Natural killer cell treated with Interleukin-12 subunit alpha and Interleukin-12 subunit beta and Interleukin-15 and Interleukin-18, amount 100 ng/mL, for 72 hours (primary cell): Measurements from ENCODE around the gene RNPEP. TPM values are rescaled to one million over a fixed set of nuclear protein-coding genes. Genes with fewer than 3 reads are reported as not detected.
A peak's percentile ranks its signal among the peaks of the same experiment; 100 is the strongest.
"Not testable (repeated sequence)": the region's sequence is repeated elsewhere in the genome, so short reads cannot be mapped to it uniquely, and the experiment has no call there.

Experiments used
- ATAC-seq, 2 donors: fragments of 150-1000 bp; cut with Tn5 transposase in 1 of 2; sonication (Bioruptor Pico), chemical (Tn5 transposase) in 1 of 2; 2 replicates each; pipeline ENCODE4 v1.10.0; 2021
- DNase-seq: peaks from one replicate; pipeline ENCODE4 v3.0.0; 2022; ENCODE audit warnings: low spot score
- H3K27ac Mint-ChIP-seq, 2 donors: 1 replicate in 1 of 2; 2 replicates in 1 of 2; pipeline ENCODE4 v1.8.0; 2022; ENCODE audit warnings: mixed read lengths in 2 of 2, mild to moderate bottlenecking in 1 of 2, moderate library complexity in 1 of 2
- H3K27me3 Mint-ChIP-seq, 2 donors: 1 replicate in 1 of 2; 2 replicates in 1 of 2; pipeline ENCODE4 v1.8.0; 2022; ENCODE audit warnings: mixed read lengths in 2 of 2
- H3K36me3 Mint-ChIP-seq: one replicate; pipeline ENCODE4 v1.8.0; 2022; ENCODE audit warnings: mixed read lengths
- H3K4me1 Mint-ChIP-seq, 2 donors: 1 replicate in 1 of 2; 2 replicates in 1 of 2; pipeline ENCODE4 v1.8.0; 2022; ENCODE audit warnings: low read depth in 2 of 2, mixed read lengths in 2 of 2, mild to moderate bottlenecking in 1 of 2
- H3K4me3 Mint-ChIP-seq: one replicate; pipeline ENCODE4 v1.8.0; 2022; ENCODE audit warnings: mixed read lengths
- H3K9me3 Mint-ChIP-seq: 2 replicates; pipeline ENCODE4 v1.8.0; 2022; ENCODE audit warnings: mixed read lengths
- total RNA-seq, 2 donors: library from RNA; stranded (reverse); gene quantifications; one replicate each; pipeline ENCODE4 v1.2.3, GENCODE V29; 2022

Gene RNPEP
- 10 to 100 TPM; 50.1 to 54.3 TPM for total RNA-seq

- peak; percentile 83 to 95 for ATAC-seq
- Mint-ChIP-seq H3K27me3 (no peaks in the 10 kb centered on the region), H3K36me3 (no peaks in the 10 kb centered on the region)
Observed at GRCh38 chr1:201982623-201983379, at the start of gene RNPEP. Gene RNPEP (plus strand): TSS chr1:201982648. CDS start chr1:201982667, 19 bp downstream.

GRCh38 chr1:201933840-201934430, 48.5 kb upstream of the RNPEP start:
- ATAC-seq (no peak), DNase-seq (no peak)
- no peaks in the 10 kb centered on the region for H3K9me3 Mint-ChIP-seq
- no peak overlapping the region for H3K27ac Mint-ChIP-seq
- no peaks in the 10 kb centered on the region for H3K36me3 Mint-ChIP-seq
- no peak overlapping the region for H3K4me3 Mint-ChIP-seq
- no peaks in the 10 kb centered on the region for H3K4me1 Mint-ChIP-seq
- peaks cover 18 to 20% of the 10 kb centered on the region in 2 donors for H3K27me3 Mint-ChIP-seq

More at GRCh38 chr1:201982623-201983379, at the start of gene RNPEP:
- peak within 1 kb of the TSS; percentile 78 to 87 for H3K27ac Mint-ChIP-seq
- DNase-seq = peak; percentile 83
- peaks cover 23 to 29% of the 10 kb centered on the region in 2 donors for H3K4me1 Mint-ChIP-seq
- no peaks in the 10 kb centered on the region for H3K9me3 Mint-ChIP-seq
- H3K4me3 Mint-ChIP-seq = peak within 1 kb of the TSS; percentile 98

- H3K4me1 Mint-ChIP-seq = no peaks in the 10 kb centered on the region
- ATAC-seq (no peak), DNase-seq (no peak)
- no peaks in the 10 kb centered on the region for H3K9me3 Mint-ChIP-seq
- H3K27me3 Mint-ChIP-seq = peaks cover 17 to 18% of the 10 kb centered on the region in 2 donors
- no peak overlapping the region for H3K4me3 Mint-ChIP-seq
- no peak overlapping the region for H3K27ac Mint-ChIP-seq
- no peaks in the 10 kb centered on the region for H3K36me3 Mint-ChIP-seq
Observed at GRCh38 chr1:201937624-201938213, 44.7 kb upstream of the RNPEP start.

DNA sequence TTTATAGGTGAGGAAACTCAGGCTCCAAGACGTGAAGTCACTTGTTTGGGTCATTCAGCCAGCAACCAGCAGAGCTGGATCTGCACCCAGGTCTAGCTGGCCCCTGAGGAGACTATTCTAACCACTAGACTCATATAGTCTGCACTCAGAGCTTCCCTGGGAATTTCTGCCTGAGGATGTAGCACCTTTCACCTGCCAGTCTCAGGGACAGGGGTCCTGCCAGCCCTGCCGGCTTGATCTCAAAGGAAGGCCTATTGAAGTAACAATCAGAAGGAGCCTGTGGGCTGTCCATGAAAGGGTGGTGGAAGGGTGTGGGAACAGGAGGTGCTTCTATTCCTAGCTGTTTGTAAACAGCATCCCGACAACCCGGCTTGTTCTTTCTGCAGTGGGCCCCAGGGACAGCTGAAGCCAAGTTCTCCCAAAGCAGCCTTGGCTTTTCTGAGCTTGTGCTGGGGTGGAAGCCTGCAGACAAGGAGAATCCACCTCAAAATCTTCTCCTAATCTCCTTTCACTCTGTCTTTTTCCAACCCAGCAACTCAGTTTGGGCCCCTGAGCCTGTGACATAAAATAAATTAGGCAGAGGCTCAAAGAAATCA, 43.9 kb upstream of the RNPEP start:
- H3K4me1 Mint-ChIP-seq = no peaks in the 10 kb centered on the region

GRCh38 chr1:201939148-201939547, 43.3 kb upstream of the RNPEP start:
- H3K27me3 Mint-ChIP-seq = peaks cover 17 to 28% of the 10 kb centered on the region in 2 donors
- no peak overlapping the region for H3K4me3 Mint-ChIP-seq
- H3K9me3 Mint-ChIP-seq = no peaks in the 10 kb centered on the region
- H3K27ac Mint-ChIP-seq = no peak overlapping the region
- no peak for DNase-seq
- H3K36me3 Mint-ChIP-seq = no peaks in the 10 kb centered on the region
- H3K4me1 Mint-ChIP-seq = no peaks in the 10 kb centered on the region
- ATAC-seq = no peak

More for the DNA sequence above, 43.9 kb upstream of the RNPEP start:
- no peak for DNase-seq
- no peak overlapping the region for H3K4me3 Mint-ChIP-seq
- no peak for ATAC-seq
- no peaks in the 10 kb centered on the region for H3K36me3 Mint-ChIP-seq
- no peak overlapping the region for H3K27ac Mint-ChIP-seq
- no peaks in the 10 kb centered on the region for H3K9me3 Mint-ChIP-seq
- peaks cover 18 to 23% of the 10 kb centered on the region in 2 donors for H3K27me3 Mint-ChIP-seq

GRCh38 chr1:201939574-201939973, 42.9 kb upstream of the RNPEP start:
- Mint-ChIP-seq H3K27ac (no peak overlapping the region), H3K4me1 (no peaks in the 10 kb centered on the region), H3K9me3 (no peaks in the 10 kb centered on the region), H3K27me3 (peaks cover 13 to 24% of the 10 kb centered on the region in 2 donors), H3K4me3 (no peak overlapping the region), H3K36me3 (no peaks in the 10 kb centered on the region)
- DNase-seq (no peak), ATAC-seq (no peak)

DNA sequence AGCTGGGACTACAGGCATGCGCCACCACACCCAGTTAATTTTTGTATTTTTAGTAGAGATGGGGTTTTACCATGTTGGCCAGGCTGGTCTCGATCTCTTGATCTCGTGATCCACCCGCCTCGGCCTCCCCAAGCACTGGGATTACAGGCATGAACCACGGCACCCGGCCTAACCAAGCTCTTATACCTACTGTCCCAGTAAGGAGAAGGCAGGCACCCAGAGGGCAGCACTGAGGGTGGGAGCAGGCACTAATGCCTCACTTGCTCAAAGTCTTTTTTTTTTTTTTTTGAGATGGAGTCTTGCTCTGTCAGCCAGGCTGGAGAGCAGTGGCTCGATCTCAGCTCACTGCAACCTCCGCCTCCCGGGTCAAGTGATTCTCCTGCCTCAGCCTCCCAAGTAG, 42.1 kb upstream of the RNPEP start:
- H3K36me3 Mint-ChIP-seq, H3K4me3 Mint-ChIP-seq, H3K4me1 Mint-ChIP-seq, H3K27ac Mint-ChIP-seq, DNase-seq, H3K9me3 Mint-ChIP-seq, ATAC-seq: not testable (repeated sequence)
- peaks cover 15 to 25% of the 10 kb centered on the region in 2 donors for H3K27me3 Mint-ChIP-seq

DNA sequence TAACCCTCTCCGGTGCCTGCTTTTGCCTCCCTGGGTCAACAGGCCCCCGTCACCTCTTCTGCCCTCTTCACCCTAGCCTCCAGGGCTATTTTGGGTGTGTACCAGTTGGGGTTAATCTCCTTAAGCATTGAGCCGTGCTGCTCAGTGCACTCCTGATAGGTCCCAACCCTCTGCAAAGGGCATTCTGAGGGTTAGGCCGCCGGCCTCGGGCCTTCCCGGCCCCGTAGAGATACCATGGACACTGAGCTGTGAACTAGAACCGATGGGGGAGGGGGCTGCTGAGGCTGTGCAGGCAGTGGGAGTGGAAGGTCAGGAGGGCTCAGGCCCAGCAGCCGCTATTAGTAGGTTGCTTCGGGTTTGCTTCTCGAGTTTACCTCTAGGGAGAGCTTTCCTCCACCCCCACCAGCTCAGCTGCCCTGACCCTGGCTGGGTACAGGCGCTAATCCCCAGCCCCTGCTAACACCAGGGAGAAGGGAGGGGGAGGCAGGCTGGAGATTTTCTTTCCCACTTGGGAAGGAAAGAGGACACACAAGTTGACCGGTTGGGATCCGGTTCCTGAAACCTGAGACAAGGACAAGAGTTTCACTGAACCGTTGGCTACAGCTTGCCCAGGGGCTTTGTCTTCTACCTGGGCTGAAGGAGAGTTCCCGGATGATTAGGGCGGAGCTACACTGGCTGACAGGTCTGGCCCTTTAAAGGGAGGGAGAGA, 40.9 kb upstream of the RNPEP start:
- H3K27me3 Mint-ChIP-seq = peaks cover 20 to 32% of the 10 kb centered on the region in 2 donors
- DNase-seq = no peak

GRCh38 chr1:201942129-201942495, 40.3 kb upstream of the RNPEP start:
- H3K36me3 Mint-ChIP-seq = no peaks in the 10 kb centered on the region
- H3K4me1 Mint-ChIP-seq = peaks cover 0 to 11% of the 10 kb centered on the region in 2 donors
- H3K9me3 Mint-ChIP-seq = no peaks in the 10 kb centered on the region
- ATAC-seq (no peak), DNase-seq (no peak)
- peaks cover 25 to 36% of the 10 kb centered on the region in 2 donors for H3K27me3 Mint-ChIP-seq
- H3K4me3 Mint-ChIP-seq = no peak overlapping the region
- no peak overlapping the region for H3K27ac Mint-ChIP-seq

More for the DNA sequence above, 40.9 kb upstream of the RNPEP start:
- Mint-ChIP-seq H3K27ac (no peak overlapping the region), H3K36me3 (no peaks in the 10 kb centered on the region), H3K9me3 (no peaks in the 10 kb centered on the region), H3K4me3 (no peak overlapping the region), H3K4me1 (peaks cover 0 to 6% of the 10 kb centered on the region in 2 donors)
- no peak for ATAC-seq

DNA sequence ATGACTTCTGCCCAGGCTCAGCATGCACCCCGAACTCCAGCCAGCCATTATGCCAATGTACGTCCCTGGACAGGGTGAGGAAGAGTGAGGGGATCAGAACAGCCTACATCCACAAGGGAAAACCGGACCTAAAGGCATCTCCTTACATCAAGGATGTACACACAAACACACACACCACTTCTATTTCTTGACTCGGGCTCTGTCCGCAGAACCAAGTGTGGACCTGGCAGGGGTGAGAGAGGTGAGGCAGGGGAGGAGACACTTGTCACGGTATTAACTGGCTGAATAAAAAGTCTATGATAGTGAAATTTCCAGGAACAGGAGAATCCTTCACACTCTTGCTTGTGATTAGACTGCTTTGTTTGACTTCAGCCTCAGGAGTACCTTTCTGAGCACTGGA, 38.4 kb upstream of the RNPEP start:
- DNase-seq (no peak), ATAC-seq (no peak)
- no peaks in the 10 kb centered on the region for H3K36me3 Mint-ChIP-seq
- H3K27me3 Mint-ChIP-seq = peaks cover 41 to 42% of the 10 kb centered on the region in 2 donors
- no peaks in the 10 kb centered on the region for H3K9me3 Mint-ChIP-seq
- H3K27ac Mint-ChIP-seq = no peak overlapping the region
- H3K4me3 Mint-ChIP-seq = no peak overlapping the region
- peaks cover 0 to 11% of the 10 kb centered on the region in 2 donors for H3K4me1 Mint-ChIP-seq

DNA sequence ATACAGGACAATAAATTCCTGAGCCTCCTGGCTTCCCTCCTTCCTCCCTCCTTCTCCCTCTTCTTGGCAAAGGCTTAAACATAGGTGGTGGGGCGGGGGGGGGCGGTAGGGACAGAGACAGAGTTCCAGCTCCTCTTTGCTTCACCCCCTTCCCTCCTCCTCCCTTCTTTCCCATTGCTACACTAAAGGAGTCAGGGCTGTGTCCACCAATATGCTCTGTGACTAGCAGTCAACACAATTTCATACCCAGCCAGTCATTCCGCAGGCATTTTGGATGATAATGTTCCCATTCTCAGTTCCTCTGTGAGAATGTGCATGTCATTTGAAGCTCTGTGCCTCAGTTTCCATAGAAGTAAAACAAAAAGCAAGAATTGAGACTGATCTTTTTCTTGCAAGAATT, 37.8 kb upstream of the RNPEP start:
- Mint-ChIP-seq H3K27me3 (peaks cover 44% of the 10 kb centered on the region in 2 donors), H3K36me3 (no peaks in the 10 kb centered on the region), H3K27ac (no peak overlapping the region), H3K4me3 (no peak overlapping the region), H3K9me3 (no peaks in the 10 kb centered on the region), H3K4me1 (peaks cover 0 to 11% of the 10 kb centered on the region in 2 donors)
- DNase-seq = no peak
- ATAC-seq = no peak

DNA sequence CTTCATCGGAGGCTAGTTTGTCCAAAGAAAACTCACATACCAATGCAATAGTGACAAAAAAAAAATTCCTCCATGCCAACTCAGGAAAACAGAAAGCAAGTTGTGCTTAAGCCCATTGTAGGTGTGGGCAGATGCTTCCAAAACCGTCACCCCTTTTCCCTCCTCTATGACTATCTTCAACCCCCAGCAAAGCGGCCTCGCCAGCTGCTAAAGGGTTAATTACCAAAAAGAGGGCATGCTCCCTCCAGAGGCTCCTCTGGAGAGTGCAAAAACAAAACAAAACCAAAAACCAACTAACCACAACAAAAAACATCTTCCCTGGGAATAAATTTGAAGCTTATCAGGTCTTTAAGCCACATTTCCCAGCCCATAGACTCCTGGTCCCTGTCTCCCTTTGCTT, 37.3 kb upstream of the RNPEP start:
- DNase-seq (no peak), ATAC-seq (no peak)
- no peak overlapping the region for H3K4me3 Mint-ChIP-seq
- no peak overlapping the region for H3K27ac Mint-ChIP-seq
- H3K36me3 Mint-ChIP-seq = no peaks in the 10 kb centered on the region
- H3K27me3 Mint-ChIP-seq = peaks cover 44% of the 10 kb centered on the region in 2 donors
- H3K4me1 Mint-ChIP-seq = peaks cover 0 to 11% of the 10 kb centered on the region in 2 donors
- no peaks in the 10 kb centered on the region for H3K9me3 Mint-ChIP-seq

GRCh38 chr1:201945863-201946223, 36.6 kb upstream of the RNPEP start:
- Mint-ChIP-seq H3K27ac (no peak overlapping the region), H3K27me3 (peaks cover 44% of the 10 kb centered on the region in 2 donors), H3K4me1 (peaks cover 0 to 11% of the 10 kb centered on the region in 2 donors), H3K4me3 (no peak overlapping the region), H3K36me3 (no peaks in the 10 kb centered on the region), H3K9me3 (no peaks in the 10 kb centered on the region)
- no peak for DNase-seq
- ATAC-seq = peak in 1 of 2 donors; percentile 10
